GM21360 (cell line): ENCODE results near the gene SLC15A4.
A peak's percentile ranks its signal among the peaks of the same experiment; 100 is the strongest.
"Not testable (repeated sequence)": the region's sequence is repeated elsewhere in the genome, so short reads cannot be mapped to it uniquely, and the experiment has no call there.

Source experiments
- ATAC-seq: cut with Tn5 transposase; IDR thresholded peaks from one replicate; pipeline ENCODE4 v1.9.1; 2021; ENCODE audit warnings: mild to moderate bottlenecking, moderate library complexity; ENCODE audit not compliant: unreplicated experiment

Gene SLC15A4

DNA sequence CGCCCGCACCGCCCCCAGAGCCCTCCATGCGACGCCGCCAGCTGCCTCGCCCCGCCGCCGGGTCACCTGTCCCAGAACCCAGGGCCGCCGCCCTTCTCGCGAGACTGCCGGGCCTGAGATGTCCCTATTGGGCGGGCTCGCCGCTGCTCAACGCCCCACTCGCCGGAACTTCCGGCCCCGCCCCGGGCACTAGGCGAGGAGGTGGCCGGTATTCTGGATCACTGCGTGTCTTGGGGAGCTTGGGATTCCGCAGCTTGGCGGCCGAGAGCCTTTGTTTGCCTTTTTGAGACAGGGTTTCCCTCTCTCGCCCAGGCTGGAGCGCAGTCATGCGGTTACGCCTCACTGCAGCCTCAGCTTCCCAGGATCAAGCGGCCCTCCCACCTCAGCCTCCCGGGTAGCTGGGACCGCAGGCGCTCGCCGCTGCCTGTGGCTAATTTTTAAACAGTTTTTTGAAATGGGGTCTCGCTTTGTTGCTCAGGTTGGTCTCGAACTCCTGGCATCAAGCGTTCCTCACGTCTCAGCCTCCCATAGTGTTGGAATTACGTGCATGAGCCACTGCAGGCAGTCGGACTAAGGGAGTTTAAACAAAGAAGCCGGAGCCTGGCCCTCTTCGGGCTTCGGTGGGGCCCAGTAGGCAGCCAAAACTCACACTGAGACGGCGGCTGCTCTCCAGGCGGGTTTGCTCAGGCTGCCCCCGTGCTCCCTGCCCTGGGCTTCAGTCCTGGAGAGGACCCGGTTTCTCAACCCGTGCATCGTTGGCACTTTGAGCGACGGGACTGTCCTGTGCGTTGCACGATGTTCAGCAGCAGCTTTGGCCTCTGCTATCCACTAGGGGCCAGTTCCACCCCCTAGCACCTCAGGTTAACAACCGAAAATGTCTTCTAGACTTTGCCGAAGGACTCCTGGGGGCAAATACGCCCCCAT is at the start of gene SLC15A4:
TSS of gene SLC15A4 (minus strand) at position 43 of the 924 bp plus-strand sequence. CDS start at position 28, 15 bp downstream.
- ATAC-seq: peak; percentile 74

GRCh38 chr12:128872303-128872702 is 48.5 kb upstream of the SLC15A4 start:
- ATAC-seq: no peak

GRCh38 chr12:128871516-128871892 is 47.7 kb upstream of the SLC15A4 start:
- no peak for ATAC-seq

DNA sequence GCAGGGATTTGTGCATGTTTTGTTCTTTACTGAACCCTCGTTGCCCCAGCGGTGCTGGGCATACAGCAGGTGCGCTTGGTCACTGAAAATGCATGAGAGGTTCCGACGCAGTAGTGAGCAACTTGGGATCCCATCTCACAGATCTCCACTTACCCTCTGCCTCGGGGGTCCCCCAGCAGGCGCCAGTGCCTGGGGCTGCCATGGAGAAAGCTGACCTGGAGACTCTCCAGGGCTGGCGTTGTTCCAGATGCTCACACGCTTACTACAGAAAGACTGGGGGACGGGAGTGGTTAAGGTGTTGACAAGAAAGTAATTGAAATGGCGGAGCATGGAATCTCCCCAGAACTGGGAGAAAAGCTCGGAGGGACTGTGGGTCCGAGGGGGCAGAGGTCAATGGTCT is 43.7 kb upstream of the SLC15A4 start:
- ATAC-seq: no peak

DNA sequence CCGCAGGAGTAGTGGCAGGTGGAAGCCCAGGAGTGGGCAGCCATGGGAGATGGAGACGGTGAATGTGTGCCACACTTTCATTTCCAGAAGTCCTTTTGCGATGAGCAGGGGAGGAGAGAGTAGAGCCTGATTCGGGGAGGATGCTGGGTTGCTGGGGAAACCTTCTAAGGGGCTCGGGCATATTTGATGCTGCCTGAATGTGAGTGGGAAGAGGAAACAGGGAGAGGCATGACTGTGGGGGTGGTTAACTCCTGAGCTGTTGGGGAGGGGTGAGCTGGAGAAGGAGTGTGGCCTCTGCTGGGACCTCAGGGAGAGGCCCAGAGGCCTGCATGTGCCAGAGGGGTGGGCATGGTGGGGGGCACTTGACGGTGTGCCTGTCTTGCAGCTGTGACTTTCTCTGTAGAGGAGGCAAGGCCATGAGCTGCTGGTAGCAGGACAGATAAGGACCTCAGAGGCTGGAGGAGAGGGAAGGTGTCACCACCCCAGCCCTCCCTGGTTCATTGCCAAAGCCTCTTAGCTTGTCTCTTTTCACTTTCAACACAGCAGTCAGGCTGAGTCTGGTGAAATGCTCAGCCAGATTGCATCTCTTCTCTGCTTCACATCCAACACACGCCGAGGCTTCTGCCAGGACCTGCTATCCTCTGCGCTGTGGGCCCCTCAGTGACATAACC is 40.9 kb upstream of the SLC15A4 start:
- no peak for ATAC-seq

DNA sequence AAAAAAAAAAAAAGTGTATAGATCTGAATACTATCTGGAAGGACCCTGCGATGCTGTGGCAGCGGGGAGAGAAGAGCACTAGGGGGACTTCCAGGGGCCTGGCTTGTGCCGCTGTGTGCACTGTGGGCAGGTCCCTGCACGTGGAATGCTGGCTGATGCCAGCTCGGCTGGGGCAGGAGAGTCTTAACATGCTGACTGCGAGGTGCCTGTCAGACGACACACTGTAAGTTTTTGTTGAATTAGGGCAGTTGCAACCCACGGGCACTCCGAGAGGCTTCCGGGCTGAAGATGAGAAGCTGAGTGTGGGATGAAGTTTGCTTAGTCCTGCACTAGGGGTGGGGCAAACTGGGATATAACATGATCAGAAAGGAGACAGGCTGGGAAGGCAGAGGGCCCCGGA is 40.2 kb upstream of the SLC15A4 start:
- no peak for ATAC-seq

DNA sequence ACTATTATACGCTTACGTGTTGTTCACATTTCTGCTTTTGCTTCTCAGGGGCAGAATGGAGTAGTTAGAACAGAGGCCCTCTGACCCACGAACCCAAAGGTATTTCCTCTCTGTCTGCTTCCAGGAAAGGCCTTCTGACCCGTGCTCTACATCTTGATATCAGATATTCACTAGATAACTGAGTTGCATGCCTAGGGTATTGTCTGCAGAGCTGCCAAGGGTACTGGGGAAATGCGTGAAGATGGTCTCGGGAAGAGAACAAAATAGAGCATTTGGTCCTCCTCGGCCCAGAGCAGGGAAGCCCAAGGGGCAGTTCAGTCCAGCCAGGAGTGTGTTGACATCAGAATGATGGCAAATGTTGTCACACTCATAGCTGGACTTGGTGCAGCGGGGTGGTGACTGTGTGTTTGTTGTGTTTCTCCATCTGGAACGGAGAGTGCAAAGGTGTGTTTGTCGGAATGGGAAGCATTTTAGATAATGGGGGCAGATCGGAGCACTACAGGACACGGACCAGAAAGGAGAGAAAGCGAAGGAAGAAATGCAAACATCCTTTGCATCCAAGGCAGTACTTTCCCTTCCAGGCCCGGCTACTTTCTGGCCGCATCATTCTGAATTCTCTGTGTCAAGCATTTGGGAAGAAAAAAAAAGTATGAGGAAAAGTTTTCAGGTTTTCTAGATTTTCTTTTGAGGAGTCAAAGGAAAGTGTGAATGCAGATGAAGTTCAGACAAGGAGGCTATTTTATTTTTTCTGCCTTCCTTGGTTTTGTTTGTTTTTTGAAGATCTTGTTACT is 37.7 kb upstream of the SLC15A4 start:
- ATAC-seq: no peak

GRCh38 chr12:128859311-128859710 is 35.6 kb upstream of the SLC15A4 start:
- no peak for ATAC-seq

- ATAC-seq: no peak
Measured at GRCh38 chr12:128857133-128857763, 33.5 kb upstream of the SLC15A4 start.

GRCh38 chr12:128856791-128857078 is 33.0 kb upstream of the SLC15A4 start:
- no peak for ATAC-seq

- ATAC-seq: peak; percentile 49
Measured at GRCh38 chr12:128856035-128856790, 32.5 kb upstream of the SLC15A4 start.

- peak; percentile 40 for ATAC-seq
Measured at GRCh38 chr12:128853600-128854197, 29.9 kb upstream of the SLC15A4 start.

- ATAC-seq: peak; percentile 27
Measured at GRCh38 chr12:128852885-128853599, 29.3 kb upstream of the SLC15A4 start, which contains the start of gene GLT1D1. Gene GLT1D1, plus strand, starts transcription at chr12:128853478. Its CDS starts 104 bp downstream, at chr12:128853582.

DNA sequence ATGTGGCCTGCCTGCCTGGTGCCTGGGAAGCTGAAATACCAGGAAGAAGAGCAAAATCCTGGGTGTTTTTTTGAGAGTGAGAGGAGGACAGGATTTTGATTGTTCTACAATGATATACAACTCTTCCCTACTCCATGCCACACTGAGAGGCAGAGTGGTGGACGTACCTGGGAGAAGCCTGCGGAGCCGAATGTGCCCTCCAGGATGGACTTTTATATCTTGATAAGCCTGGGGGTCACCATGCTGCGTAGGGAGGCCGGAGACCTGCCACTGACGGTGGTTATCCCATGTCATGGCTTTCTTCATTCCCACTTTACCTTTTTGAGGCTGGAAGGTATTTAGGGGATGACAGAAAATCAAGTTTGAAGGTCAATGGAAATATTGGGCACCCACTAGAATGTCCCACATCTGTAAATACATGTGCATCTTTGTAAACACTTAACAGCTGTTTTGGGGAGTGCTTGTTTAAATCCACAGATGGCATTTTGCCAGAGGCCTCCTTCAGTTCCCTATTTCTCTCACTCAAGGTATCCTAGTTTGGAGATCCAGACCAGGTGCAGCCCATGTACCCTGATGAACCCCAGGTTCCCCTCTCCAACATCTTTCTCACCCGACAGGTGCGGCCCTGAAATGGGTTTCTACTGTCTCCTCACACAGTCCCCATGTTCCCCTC is 28.4 kb upstream of the SLC15A4 start:
- no peak for ATAC-seq

GRCh38 chr12:128851429-128851828 is 27.7 kb upstream of the SLC15A4 start:
- not testable (repeated sequence) for ATAC-seq

- ATAC-seq: no peak
Measured at GRCh38 chr12:128850400-128850799, 26.6 kb upstream of the SLC15A4 start.

- ATAC-seq: not testable (repeated sequence)
Measured at GRCh38 chr12:128849806-128850205, 26.0 kb upstream of the SLC15A4 start.

DNA sequence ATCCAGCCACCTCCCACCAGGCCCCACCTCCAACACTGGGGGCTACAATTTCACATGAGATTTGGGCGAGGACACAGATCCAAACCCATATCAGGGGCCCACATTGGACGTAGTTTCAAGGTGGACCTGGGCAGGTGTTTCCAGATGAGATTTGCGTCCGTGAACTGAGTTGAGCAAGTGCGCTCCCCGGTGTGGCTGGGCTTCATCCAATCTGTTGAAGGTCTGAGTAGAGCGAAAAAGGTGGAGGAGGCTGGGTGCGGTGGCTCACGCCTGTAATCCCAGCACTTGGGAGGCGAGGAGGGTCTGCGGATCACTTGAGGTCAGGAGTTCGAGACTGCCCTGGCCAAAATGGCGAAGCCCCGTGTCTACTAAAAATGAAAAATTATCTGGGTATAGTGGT is 24.6 kb upstream of the SLC15A4 start:
- ATAC-seq: no peak

DNA sequence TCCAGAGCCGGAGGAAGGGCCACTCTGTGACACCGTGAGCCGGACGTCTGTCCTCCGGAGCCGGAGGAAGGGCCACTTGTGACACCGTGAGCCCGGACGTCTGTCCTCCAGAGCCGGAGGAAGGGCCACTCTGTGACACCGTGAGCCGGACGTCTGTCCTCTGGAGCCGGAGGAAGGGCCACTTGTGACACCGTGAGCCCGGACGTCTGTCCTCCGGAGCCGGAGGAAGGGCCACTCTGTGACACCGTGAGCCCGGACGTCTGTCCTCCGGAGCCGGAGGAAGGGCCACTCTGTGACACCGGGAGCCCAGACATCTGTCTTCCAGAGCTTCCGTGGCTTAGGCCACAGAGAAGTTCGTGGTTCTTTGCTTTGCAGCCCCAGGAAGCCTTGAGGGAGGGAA is 22.9 kb upstream of the SLC15A4 start:
- not testable (repeated sequence) for ATAC-seq
